ENCODE data around the gene TRIM43B. TPM values are rescaled to one million over a fixed set of nuclear protein-coding genes. Genes with fewer than 3 reads are reported as not detected.
"Not testable (repeated sequence)": the region's sequence is repeated elsewhere in the genome, so short reads cannot be mapped to it uniquely, and the experiment has no call there.

TRIM43B gene
- polyA plus RNA-seq, 1 donor from 2014 or later = not detected

DNA sequence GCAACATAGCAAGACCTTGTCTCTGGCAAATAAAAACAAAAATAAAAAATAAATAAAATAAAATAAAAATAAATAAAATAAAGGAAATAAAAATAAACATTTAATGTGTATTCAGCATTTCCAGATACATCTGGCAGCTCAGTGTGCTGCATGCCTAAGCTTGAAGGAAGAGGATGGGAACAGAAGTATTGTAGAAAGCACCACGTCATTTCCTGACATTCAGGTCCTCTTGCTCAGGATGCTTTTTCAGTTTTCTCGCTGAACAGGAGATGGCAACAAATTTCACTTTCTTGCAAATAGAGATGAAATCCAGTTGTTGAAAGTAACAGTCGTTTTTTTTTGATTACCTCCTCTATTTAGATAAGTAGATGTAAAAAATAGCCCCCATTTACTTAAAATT lies 21.3 kb downstream of the TRIM43B start:
- H3K27ac Mint-ChIP-seq, H3K36me3 Mint-ChIP-seq, H3K4me3 Mint-ChIP-seq, H3K4me1 Mint-ChIP-seq, H3K27me3 Mint-ChIP-seq, H3K9me3 Mint-ChIP-seq: not testable (repeated sequence)

GRCh38 chr2:95445317-95445716 lies 39.2 kb downstream of the TRIM43B start:
- H3K36me3 Mint-ChIP-seq, H3K27me3 Mint-ChIP-seq, H3K4me1 Mint-ChIP-seq, H3K9me3 Mint-ChIP-seq, H3K4me3 Mint-ChIP-seq, H3K27ac Mint-ChIP-seq: not testable (repeated sequence)

GRCh38 chr2:95442474-95443099 lies 42.0 kb downstream of the TRIM43B start:
- H3K27ac Mint-ChIP-seq, H3K4me1 Mint-ChIP-seq, H3K9me3 Mint-ChIP-seq, H3K4me3 Mint-ChIP-seq, H3K36me3 Mint-ChIP-seq, H3K27me3 Mint-ChIP-seq: not testable (repeated sequence)

- H3K36me3 Mint-ChIP-seq, H3K9me3 Mint-ChIP-seq, H3K27ac Mint-ChIP-seq, H3K27me3 Mint-ChIP-seq, H3K4me1 Mint-ChIP-seq, H3K4me3 Mint-ChIP-seq: not testable (repeated sequence)
Observed at GRCh38 chr2:95435872-95436209, 48.7 kb downstream of the TRIM43B start.

DNA sequence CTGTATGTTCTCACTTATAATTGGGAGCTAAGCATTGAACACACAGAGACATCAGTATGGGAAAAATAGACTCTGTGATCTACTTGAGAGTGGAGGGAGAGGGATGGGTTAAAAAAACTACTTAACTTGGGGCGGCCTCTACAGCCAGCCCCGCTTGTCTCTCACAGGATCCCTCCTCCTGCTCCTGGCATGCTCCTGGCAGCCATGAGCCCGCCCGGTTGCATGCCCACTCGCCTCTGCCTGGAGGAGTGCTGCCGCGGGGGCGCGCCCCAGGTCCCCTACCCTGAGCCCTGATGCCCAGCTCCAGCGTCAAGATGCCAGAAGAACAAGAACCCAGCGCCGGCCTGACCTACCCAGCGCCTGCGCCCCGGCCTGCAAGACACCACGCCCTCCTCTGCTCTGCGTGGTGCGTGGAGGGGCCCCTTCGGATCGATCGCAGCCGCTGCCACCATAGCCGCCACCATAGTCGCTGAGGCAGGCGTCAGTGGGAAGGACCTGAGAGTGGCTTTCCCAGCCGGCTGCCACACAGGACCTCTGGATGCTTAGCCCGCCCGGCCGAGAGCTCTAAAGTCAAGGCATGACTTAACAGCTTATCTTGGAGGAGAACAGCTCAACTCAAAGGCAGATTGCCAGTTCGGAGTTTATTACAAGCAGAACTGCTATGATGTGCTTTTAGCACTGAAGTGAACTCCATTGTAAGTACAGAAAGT lies 49.2 kb downstream of the TRIM43B start:
- H3K27ac Mint-ChIP-seq = not testable (repeated sequence)

DNA sequence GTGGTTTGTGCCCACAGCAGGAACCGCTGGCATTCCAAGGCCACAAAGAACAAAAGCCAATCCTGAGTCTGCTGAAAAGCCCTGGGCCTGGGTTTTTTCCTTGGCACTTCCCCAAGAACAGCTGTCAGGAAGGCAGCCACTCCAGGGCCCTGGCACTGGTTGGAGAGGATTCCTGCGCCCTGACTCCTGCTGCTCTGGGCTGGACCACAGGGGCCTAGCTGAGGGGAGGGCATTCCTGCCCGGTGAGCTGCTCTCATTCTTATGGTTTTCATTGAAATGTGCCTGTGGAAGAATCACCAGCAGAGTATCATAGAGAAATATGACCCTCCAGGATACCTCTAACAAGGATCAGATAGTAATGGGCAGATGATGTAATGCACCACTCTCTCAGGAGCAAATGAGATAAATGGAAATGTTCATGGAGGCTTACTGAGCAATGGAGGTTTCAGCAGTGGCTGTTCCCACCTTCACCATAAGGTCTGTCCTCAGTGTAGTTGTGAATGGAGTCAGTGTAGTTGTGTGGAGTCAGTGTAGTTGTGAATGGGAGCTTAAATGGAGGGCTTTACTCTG lies 50.0 kb downstream of the TRIM43B start:
- H3K36me3 Mint-ChIP-seq, H3K4me1 Mint-ChIP-seq, H3K4me3 Mint-ChIP-seq, H3K27me3 Mint-ChIP-seq, H3K9me3 Mint-ChIP-seq, H3K27ac Mint-ChIP-seq: not testable (repeated sequence)

More for the DNA sequence above, 49.2 kb downstream of the TRIM43B start:
- not testable (repeated sequence) for H3K9me3 Mint-ChIP-seq, H3K4me3 Mint-ChIP-seq, H3K36me3 Mint-ChIP-seq, H3K4me1 Mint-ChIP-seq, H3K27me3 Mint-ChIP-seq

DNA sequence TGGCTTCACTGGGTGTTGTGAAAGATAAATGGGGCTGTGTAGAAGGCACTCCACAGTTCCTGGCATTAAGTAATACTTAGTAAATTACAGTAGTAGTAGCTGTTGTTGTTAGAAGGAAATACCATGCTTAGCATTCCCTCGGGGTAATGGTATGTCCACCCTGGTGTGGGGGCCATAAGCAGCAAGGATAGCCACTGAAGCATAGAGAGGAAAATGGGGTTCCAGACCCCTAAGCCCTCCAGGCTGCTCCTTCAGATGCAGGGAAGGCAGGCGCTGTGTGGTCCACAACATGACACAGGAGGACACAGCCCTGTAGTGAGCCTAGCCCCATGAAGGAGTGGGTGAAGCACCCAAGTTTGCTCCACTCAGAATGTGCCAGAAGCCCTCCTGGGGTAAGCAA lies 50.6 kb downstream of the TRIM43B start:
- H3K4me1 Mint-ChIP-seq, H3K4me3 Mint-ChIP-seq, H3K36me3 Mint-ChIP-seq, H3K9me3 Mint-ChIP-seq, H3K27me3 Mint-ChIP-seq, H3K27ac Mint-ChIP-seq: not testable (repeated sequence)

- not testable (repeated sequence) for H3K9me3 Mint-ChIP-seq, H3K4me3 Mint-ChIP-seq, H3K27ac Mint-ChIP-seq, H3K4me1 Mint-ChIP-seq, H3K27me3 Mint-ChIP-seq, H3K36me3 Mint-ChIP-seq
Observed at GRCh38 chr2:95433373-95433772, 51.2 kb downstream of the TRIM43B start.

GRCh38 chr2:95429748-95430467 lies 54.6 kb downstream of the TRIM43B start:
- not testable (repeated sequence) for H3K27ac Mint-ChIP-seq, H3K4me1 Mint-ChIP-seq, H3K4me3 Mint-ChIP-seq, H3K27me3 Mint-ChIP-seq, H3K9me3 Mint-ChIP-seq, H3K36me3 Mint-ChIP-seq

GRCh38 chr2:95427196-95427867 lies 57.2 kb downstream of the TRIM43B start:
- not testable (repeated sequence) for H3K27ac Mint-ChIP-seq, H3K27me3 Mint-ChIP-seq, H3K36me3 Mint-ChIP-seq, H3K4me3 Mint-ChIP-seq, H3K9me3 Mint-ChIP-seq, H3K4me1 Mint-ChIP-seq

Other genes starting within 250 kb of the TRIM43B start
- gene PROM2, start 210.3 kb downstream of the TRIM43B start, polyA plus RNA-seq = not detected
- gene KCNIP3, start 187.4 kb downstream of the TRIM43B start, polyA plus RNA-seq = not detected
- gene FAHD2A, start 82.0 kb downstream of the TRIM43B start, polyA plus RNA-seq = 11.9 TPM
- not detected for gene TRIM43, start 107.2 kb upstream of the TRIM43B start, polyA plus RNA-seq